HepG2 (cell line): Measurements from ENCODE around the gene MEGF11. TPM values are rescaled to one million over a fixed set of nuclear protein-coding genes. Genes with fewer than 3 reads are reported as not detected.

Experiments used
- NR1H2 ChIP-seq: sonication (generic); formaldehyde crosslinking; IDR thresholded peaks from 2 replicates; pipeline ENCODE4 v1.8.1; 2022; ENCODE audit warnings: low read depth, missing genetic modification reagents, borderline replicate concordance
- ZBTB38 ChIP-seq: sonication (generic); formaldehyde crosslinking; IDR thresholded peaks from 2 replicates; pipeline ENCODE4 v1.5.1; 2020; ENCODE audit warnings: mild to moderate bottlenecking, missing genetic modification reagents
- ZFP90 ChIP-seq: sonication (generic); formaldehyde crosslinking; IDR thresholded peaks from 2 replicates; pipeline ENCODE4 v1.8.0; 2022; ENCODE audit warnings: missing genetic modification reagents, mild to moderate bottlenecking, inconsistent platforms, borderline replicate concordance
- ZNF30 ChIP-seq: sonication (generic); formaldehyde crosslinking; IDR thresholded peaks from 2 replicates; pipeline ENCODE4 v1.5.0; 2020; ENCODE audit warnings: mild to moderate bottlenecking, missing genetic modification reagents
- ZNF564 ChIP-seq: sonication (generic); formaldehyde crosslinking; IDR thresholded peaks from 2 replicates; pipeline ENCODE4 v1.8.1; 2023; ENCODE audit warnings: mild to moderate bottlenecking, missing genetic modification reagents
- ZNF83 ChIP-seq: sonication (generic); formaldehyde crosslinking; IDR thresholded peaks from 2 replicates; pipeline ENCODE4 v1.4.0; 2020; ENCODE audit warnings: missing genetic modification reagents, mild to moderate bottlenecking, borderline replicate concordance
- polyA plus RNA-seq, 8 experiments: library from polyadenylated mRNA; depleted of rRNA in 3 of 8; stranded (reverse) in 7 of 8; unstranded in 1 of 8; fragments of >200 nt; fragmentation: Illumina TruSeq in 4 of 8; extraction: Trizol in 4 of 8; gene quantifications; 2 replicates each; pipeline versions ENCODE4 v1.2.1 to v1.2.3, GENCODE V29; 2011 to 2016; ENCODE audit warnings: low read depth in 4 of 8, missing spikeins in 1 of 8, mixed read lengths in 1 of 8; ENCODE audit not compliant: insufficient read depth in 1 of 8
- total RNA-seq, 5 experiments: library from RNA; depleted of rRNA; stranded (reverse); fragments of >200 nt; fragmentation: Illumina TruSeq; extraction: Trizol; gene quantifications; 2 replicates each; pipeline ENCODE4 v1.2.3, GENCODE V29; 2016; ENCODE audit warnings: low read depth in 1 of 5
- TF ChIP-seq, protein P1 (sequence below): IDR thresholded peaks from 2 replicates; pipeline ENCODE4 v1.6.1; 2016; ENCODE audit warnings: low read depth, control low read depth
- TF ChIP-seq, protein P2 (sequence below): IDR thresholded peaks from 2 replicates; pipeline ENCODE4 v1.6.1; 2016; ENCODE audit warnings: mild to moderate bottlenecking, missing biosample characterization, missing genetic modification reagents
- TF ChIP-seq, protein P3 (sequence below): sonication (generic); formaldehyde crosslinking; IDR thresholded peaks from 2 replicates; pipeline ENCODE4 v1.5.0; 2020; ENCODE audit warnings: mild to moderate bottlenecking, missing genetic modification reagents, borderline replicate concordance

The MEGF11 gene
- total and polyA plus RNA-seq, 2 of the 13 experiments (the other 11 are each of a cell fraction or from before 2014, with no cell fraction given), result not detected

DNA sequence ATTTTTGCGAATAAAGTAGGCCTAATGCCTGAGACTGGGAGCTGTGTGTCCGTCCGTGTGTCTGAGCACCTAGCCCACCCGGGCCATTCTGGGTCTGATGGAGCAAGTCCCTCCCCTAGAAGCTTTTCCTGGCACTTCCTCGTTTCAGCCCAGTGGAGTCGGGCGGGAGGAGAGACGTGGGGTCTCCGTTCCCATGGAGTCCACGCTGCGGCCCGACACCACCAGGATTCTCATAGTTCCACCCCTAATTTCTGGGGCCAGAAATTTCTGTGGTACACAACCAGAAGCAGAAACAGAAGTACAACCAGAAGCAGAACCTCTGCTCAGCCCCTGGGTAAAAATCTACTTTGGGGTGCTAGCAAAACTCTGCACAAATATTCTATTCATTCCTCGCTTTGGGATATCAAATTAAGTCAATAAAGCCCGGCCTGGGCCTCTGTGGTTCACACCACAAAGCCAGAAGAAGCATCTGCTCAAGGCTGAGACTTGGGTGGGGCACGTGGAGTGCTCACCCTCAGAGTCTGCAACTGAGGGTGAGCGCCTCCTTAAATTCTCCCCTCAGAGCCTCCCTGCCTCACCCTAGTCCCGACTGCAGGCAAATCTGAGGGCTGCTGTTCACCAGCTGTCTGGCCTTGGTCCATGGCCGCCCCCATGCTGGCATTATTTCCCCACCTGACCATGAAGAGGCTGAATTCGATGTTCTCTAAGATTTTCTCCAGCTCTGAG lies 1.6 kb upstream of the MEGF11 start (continued):
- TF ChIP-seq, protein P1, sequence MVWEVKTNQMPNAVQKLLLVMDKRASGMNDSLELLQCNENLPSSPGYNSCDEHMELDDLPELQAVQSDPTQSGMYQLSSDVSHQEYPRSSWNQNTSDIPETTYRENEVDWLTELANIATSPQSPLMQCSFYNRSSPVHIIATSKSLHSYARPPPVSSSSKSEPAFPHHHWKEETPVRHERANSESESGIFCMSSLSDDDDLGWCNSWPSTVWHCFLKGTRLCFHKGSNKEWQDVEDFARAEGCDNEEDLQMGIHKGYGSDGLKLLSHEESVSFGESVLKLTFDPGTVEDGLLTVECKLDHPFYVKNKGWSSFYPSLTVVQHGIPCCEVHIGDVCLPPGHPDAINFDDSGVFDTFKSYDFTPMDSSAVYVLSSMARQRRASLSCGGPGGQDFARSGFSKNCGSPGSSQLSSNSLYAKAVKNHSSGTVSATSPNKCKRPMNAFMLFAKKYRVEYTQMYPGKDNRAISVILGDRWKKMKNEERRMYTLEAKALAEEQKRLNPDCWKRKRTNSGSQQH (CRISPR knock-in tag), result no peak
- no peak for TF ChIP-seq ZNF30 (CRISPR knock-in tag)
- no peak for TF ChIP-seq NR1H2 (CRISPR knock-in tag)
- TF ChIP-seq ZBTB38 (CRISPR knock-in tag), result no peak
- TF ChIP-seq, protein P2, sequence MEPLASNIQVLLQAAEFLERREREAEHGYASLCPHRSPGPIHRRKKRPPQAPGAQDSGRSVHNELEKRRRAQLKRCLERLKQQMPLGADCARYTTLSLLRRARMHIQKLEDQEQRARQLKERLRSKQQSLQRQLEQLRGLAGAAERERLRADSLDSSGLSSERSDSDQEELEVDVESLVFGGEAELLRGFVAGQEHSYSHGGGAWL (CRISPR knock-in tag), result no peak
- TF ChIP-seq ZFP90 (CRISPR knock-in tag), result no peak
- TF ChIP-seq, protein P3, sequence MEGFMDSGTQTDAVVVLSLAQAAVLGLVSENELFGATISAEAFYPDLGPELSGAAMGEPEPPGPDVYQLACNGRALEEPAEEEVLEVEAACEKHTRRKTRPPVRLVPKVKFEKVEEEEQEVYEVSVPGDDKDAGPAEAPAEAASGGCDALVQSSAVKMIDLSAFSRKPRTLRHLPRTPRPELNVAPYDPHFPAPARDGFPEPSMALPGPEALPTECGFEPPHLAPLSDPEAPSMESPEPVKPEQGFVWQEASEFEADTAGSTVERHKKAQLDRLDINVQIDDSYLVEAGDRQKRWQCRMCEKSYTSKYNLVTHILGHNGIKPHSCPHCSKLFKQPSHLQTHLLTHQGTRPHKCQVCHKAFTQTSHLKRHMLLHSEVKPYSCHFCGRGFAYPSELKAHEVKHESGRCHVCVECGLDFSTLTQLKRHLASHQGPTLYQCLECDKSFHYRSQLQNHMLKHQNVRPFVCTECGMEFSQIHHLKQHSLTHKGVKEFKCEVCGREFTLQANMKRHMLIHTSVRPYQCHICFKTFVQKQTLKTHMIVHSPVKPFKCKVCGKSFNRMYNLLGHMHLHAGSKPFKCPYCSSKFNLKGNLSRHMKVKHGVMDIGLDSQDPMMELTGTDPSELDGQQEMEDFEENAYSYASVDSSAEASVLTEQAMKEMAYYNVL (CRISPR knock-in tag), result no peak
- no peak for TF ChIP-seq ZNF83 (CRISPR knock-in tag)
- no peak for TF ChIP-seq ZNF564 (CRISPR knock-in tag)
